Pancreas (tissue), 10 donors: Measurements from ENCODE around the gene PEAR1. TPM values are rescaled to one million over a fixed set of nuclear protein-coding genes. Genes with fewer than 3 reads are reported as not detected.

Source experiments
- ATAC-seq, 4 donors: fragments of 200-7000 bp; cut with Tn5 transposase; one replicate each; pipeline versions ENCODE4 v1.8.0 to v1.9.1; 2020; ENCODE audit warnings: mild to moderate bottlenecking in 4 of 4, moderate library complexity in 4 of 4
- DNase-seq, 6 donors: peaks; one replicate each; pipeline ENCODE4 v3.0.0-alpha.2; 2020
- FAIRE-seq: peaks from 2 replicates; lab custom pipeline; 2012; peaks lifted over from hg19 to GRCh38; lab: Jason Lieb, UNC
- H3K27ac ChIP-seq, 4 donors: fragments of 200-600 bp; sonication (generic); 1 replicate in 3 of 4; 2 replicates in 1 of 4; pipeline versions ENCODE4 v1.5.0 to v1.8.0; 2020
- H3K27me3 ChIP-seq, 4 donors: fragments of 200-600 bp; one replicate each; pipeline ENCODE4 v1.8.0; 2021
- H3K36me3 ChIP-seq, 3 donors: fragments of 200-600 bp; sonication (generic) in 1 of 3; one replicate each; pipeline versions ENCODE4 v1.5.0 to v1.8.0; 2020 to 2021
- H3K4me1 ChIP-seq, 3 donors: fragments of 200-600 bp; one replicate each; pipeline ENCODE4 v1.8.0; 2021
- H3K4me3 ChIP-seq, 4 donors: fragments of 200-600 bp; sonication (generic) in 2 of 4; one replicate each; pipeline versions ENCODE4 v1.5.0 to v1.8.0; 2020 to 2021
- H3K9me3 ChIP-seq, 4 donors: fragments of 200-600 bp; one replicate each; pipeline ENCODE4 v1.8.0; 2021
- CTCF ChIP-seq, 4 donors: fragments of 200-600 bp; sonication (generic) in 3 of 4; IDR thresholded peaks; one replicate each; pipeline versions ENCODE4 v1.5.0 to v1.8.0; 2021; ENCODE audit warnings: antibody characterized with exemption in 4 of 4
- WGBS, 2 donors: extraction: QIAGEN DNeasy Blood & Tissue Kit; methylation state at CpG; one replicate each; pipeline ENCODE4 v1.1.7; 2013; 5-methylcytosine and 5-hydroxymethylcytosine counted together
- intact Hi-C, 3 donors: fragments of 100-400 bp; cut with DNase I; formaldehyde crosslinking; loops; one replicate each; pipeline versions ENCODE4 v1.11.1 to v1.14.2; 2022
- polyA plus RNA-seq, 2 donors: library from polyadenylated mRNA; stranded (reverse); fragments of 200-250 nt; gene quantifications; one replicate each; pipeline ENCODE4 v1.2.3, GENCODE V29; 2013
- total RNA-seq, 6 donors: library from RNA; stranded (reverse); fragmentation: NEBNext Ultra II Directional in 4 of 6; extraction: Animal tissue kit (Norgen Biotek cat#: 25700) in 4 of 6; gene quantifications; one replicate each; pipeline versions ENCODE4 v1.2.1 to v1.2.4, GENCODE V29; 2021 to 2023
- donor health status: healthy with polysubstance abuse.
- donor health status: DM: no; HTN: no; CAD: no; lungs with moderate emphysema.
- donor health status: DM: no; HTN: no; CAD: no.
- donor health status: control.
- donor health status: control.
- donor health status: Bipolar disorder and iron deficiency.
- donor health status: DM: yes; HTN: yes; CAD: no.
- donor health status: DM: no; HTN: no; CAD: no.
- donor health status: DM: no; HTN: no; CAD: no.
- donor health status: DM: yes; HTN: yes; CAD: no.

Gene PEAR1
- total and polyA plus RNA-seq, 8 donors, result 1.7 to 7.1 (median 3.4) TPM

- TF ChIP-seq CTCF (IDR thresholded peaks at IDR 0.05), result no peak
- DNase-seq, result no peak
- no peak overlapping the region for H3K4me3 ChIP-seq
These were observed 48.2 kb downstream of the PEAR1 start for GRCh38 chr1:156941675-156942074.

GRCh38 chr1:156942176-156942575 is 48.7 kb downstream of the PEAR1 start:
- intact Hi-C loops, result no loop called here
- no peak for FAIRE-seq
- peaks cover 0 to 71% (median 20%) of the 10 kb centered on the region in 3 donors for H3K36me3 ChIP-seq
- no peak for TF ChIP-seq CTCF (IDR thresholded peaks at IDR 0.05)
- H3K4me1 ChIP-seq, result no peaks in the 10 kb centered on the region
- H3K27me3 ChIP-seq, result no peaks in the 10 kb centered on the region
- no peak for DNase-seq
- no peak overlapping the region for H3K27ac ChIP-seq
- H3K4me3 ChIP-seq, result no peak overlapping the region
- no peaks in the 10 kb centered on the region for H3K9me3 ChIP-seq
- WGBS, 2 donors, result 86 to 96% methylated on average over 3 of the region's 3 CpGs
- no peak for ATAC-seq

More at GRCh38 chr1:156941675-156942074, 48.2 kb downstream of the PEAR1 start:
- H3K36me3 ChIP-seq, result peaks cover 0 to 66% (median 20%) of the 10 kb centered on the region in 3 donors
- no peaks in the 10 kb centered on the region for H3K4me1 ChIP-seq
- H3K9me3 ChIP-seq, result no peaks in the 10 kb centered on the region
- no peaks in the 10 kb centered on the region for H3K27me3 ChIP-seq
- intact Hi-C loops, result no loop called here
- WGBS, 2 donors, result 93 to 94% methylated on average over 10 of the region's 10 CpGs
- no peak overlapping the region for H3K27ac ChIP-seq
- FAIRE-seq (no peak), ATAC-seq (no peak)

GRCh38 chr1:156942576-156942975 is 49.1 kb downstream of the PEAR1 start:
- TF ChIP-seq CTCF (IDR thresholded peaks at IDR 0.05), result no peak
- intact Hi-C loops, result no loop called here
- Histone ChIP-seq H3K36me3 (peaks cover 0 to 73% (median 20%) of the 10 kb centered on the region in 3 donors), H3K9me3 (no peaks in the 10 kb centered on the region), H3K27me3 (no peaks in the 10 kb centered on the region), H3K27ac (no peak overlapping the region), H3K4me1 (no peaks in the 10 kb centered on the region), H3K4me3 (no peak overlapping the region)
- DNase-seq (peak in 1 of 6 donors; percentile 16), ATAC-seq (no peak), FAIRE-seq (no peak)
- 91 to 95% methylated on average over 7 of the region's 7 CpGs for WGBS, 2 donors

GRCh38 chr1:156943756-156944155 is 50.2 kb downstream of the PEAR1 start:
- no peak for FAIRE-seq
- no peak for ATAC-seq
- WGBS, 2 donors, result 93 to 97% methylated on average over 3 of the region's 3 CpGs
- TF ChIP-seq CTCF (IDR thresholded peaks at IDR 0.05), result no peak
- no peaks in the 10 kb centered on the region for H3K4me1 ChIP-seq
- no peaks in the 10 kb centered on the region for H3K9me3 ChIP-seq
- H3K27ac ChIP-seq, result no peak overlapping the region
- peaks cover 0 to 77% (median 20%) of the 10 kb centered on the region in 3 donors for H3K36me3 ChIP-seq
- H3K4me3 ChIP-seq, result no peak overlapping the region
- no peak for DNase-seq
- no peaks in the 10 kb centered on the region for H3K27me3 ChIP-seq
- intact Hi-C loops, result no loop called here

GRCh38 chr1:156944268-156944667 is 50.8 kb downstream of the PEAR1 start:
- Histone ChIP-seq H3K4me1 (no peaks in the 10 kb centered on the region), H3K27ac (no peak overlapping the region), H3K27me3 (no peaks in the 10 kb centered on the region), H3K36me3 (peaks cover 0 to 75% (median 20%) of the 10 kb centered on the region in 3 donors), H3K4me3 (no peak overlapping the region), H3K9me3 (no peaks in the 10 kb centered on the region)
- WGBS, 2 donors, result 89 to 94% methylated on average over 1 of the region's 1 CpG
- ATAC-seq, result no peak
- no peak for FAIRE-seq
- intact Hi-C loops, result no loop called here
- no peak for TF ChIP-seq CTCF (IDR thresholded peaks at IDR 0.05)
- DNase-seq, result no peak
